Karpas-422 (cell line): ENCODE results near the gene SSR2. TPM values are rescaled to one million over a fixed set of nuclear protein-coding genes. Genes with fewer than 3 reads are reported as not detected.
A peak's percentile ranks its signal among the peaks of the same experiment; 100 is the strongest.

ENCODE experiments used
- DNase-seq: peaks from one replicate; pipeline ENCODE4 v3.0.0-alpha.2; 2015
- H2AFZ ChIP-seq: fragments of 200-600 bp; sonication (generic); 2 replicates; pipeline ENCODE4 v1.6.1; 2014; ENCODE audit warnings: antibody characterized with exemption, low read length, mixed read lengths
- H3K27ac ChIP-seq: fragments of 200-600 bp; sonication (generic); 2 replicates; pipeline ENCODE4 v1.5.1; 2014; ENCODE audit warnings: mild to moderate bottlenecking, low read length, moderate library complexity
- H3K27me3 ChIP-seq: fragments of 200-600 bp; sonication (generic); 2 replicates; pipeline ENCODE4 v1.6.1; 2014; ENCODE audit warnings: low read length, mixed read lengths
- H3K36me3 ChIP-seq: fragments of 200-600 bp; sonication (generic); 2 replicates; pipeline ENCODE4 v1.6.1; 2014; ENCODE audit warnings: low read length, mixed read lengths; ENCODE audit not compliant: insufficient read depth
- H3K4me1 ChIP-seq: fragments of 200-600 bp; sonication (generic); 2 replicates; pipeline ENCODE4 v1.6.1; 2014; ENCODE audit warnings: mild to moderate bottlenecking, low read length, mixed read lengths
- H3K4me2 ChIP-seq: fragments of 200-600 bp; sonication (generic); 2 replicates; pipeline ENCODE4 v1.6.1; 2014; ENCODE audit warnings: low read length, low read depth, mild to moderate bottlenecking; ENCODE audit not compliant: poor library complexity, severe bottlenecking
- H3K4me3 ChIP-seq: fragments of 200-600 bp; sonication (generic); 2 replicates; pipeline ENCODE4 v1.5.1; 2014; ENCODE audit warnings: mild to moderate bottlenecking, antibody characterized with exemption, low read length, mixed read lengths
- H3K79me2 ChIP-seq: fragments of 200-600 bp; sonication (generic); 2 replicates; pipeline ENCODE4 v1.6.1; 2014; ENCODE audit warnings: mild to moderate bottlenecking, low read length, mixed read lengths
- H3K9ac ChIP-seq: fragments of 200-600 bp; sonication (generic); 2 replicates; pipeline ENCODE4 v1.6.0; 2014; ENCODE audit warnings: low read length
- H3K9me2 ChIP-seq: fragments of 200-600 bp; sonication (generic), shearing (Covaris generic); replicated peaks from 2 replicates; pipeline ENCODE4 v1.6.0; 2014; ENCODE audit warnings: mild to moderate bottlenecking, low read length, moderate library complexity; ENCODE audit not compliant: insufficient read depth
- H3K9me3 ChIP-seq: fragments of 300-700, 200-600 bp; sonication (generic); 2 replicates; pipeline ENCODE4 v1.6.1; 2014; ENCODE audit warnings: low read length, mixed read lengths
- H4K20me1 ChIP-seq: fragments of 200-600 bp; sonication (generic); 2 replicates; pipeline ENCODE4 v1.6.1; 2014; ENCODE audit warnings: mild to moderate bottlenecking, antibody characterized with exemption, low read length, low read depth; ENCODE audit not compliant: insufficient read depth
- total RNA-seq: library from RNA; depleted of rRNA; stranded (reverse); fragments of >200 nt; shearing (Covaris generic); gene quantifications from 2 replicates; pipeline ENCODE4 v1.2.3, GENCODE V29; 2014; ENCODE audit warnings: low replicate concordance; rRNA removed

SSR2 gene
- total RNA-seq, 1 experiment from 2014 or later: 205 TPM

GRCh38 chr1:155960081-155960745 lies 60.5 kb downstream of the SSR2 start:
- Histone ChIP-seq H3K79me2 (peaks cover 26% of the 10 kb centered on the region), H3K4me3 (peak overlapping the region; percentile 55), H3K27ac (peak overlapping the region; percentile 96), H3K4me1 (peaks cover 52% of the 10 kb centered on the region), H2AFZ (no peak overlapping the region), H3K9me2 (no peaks in the 10 kb centered on the region), H3K9ac (peak overlapping the region; percentile 65), H3K9me3 (no peaks in the 10 kb centered on the region), H3K4me2 (peak overlapping the region; percentile 70), H3K27me3 (no peaks in the 10 kb centered on the region), H4K20me1 (0 out of 2 replicates have a peak, but pooled peaks cover 5% of the 10 kb centered on the region), H3K36me3 (peaks cover 43% of the 10 kb centered on the region)
- DNase-seq: peak; percentile 82

Other genes with a start within 250 kb of the SSR2 start
- gene GON4L, start 163.7 kb downstream of the SSR2 start, total RNA-seq: 32.9 and 40.3 TPM in 2 replicates
- 40.8 and 51.2 TPM in 2 replicates for gene SYT11, start 161.4 kb downstream of the SSR2 start, total RNA-seq
- gene RIT1, start 109.6 kb downstream of the SSR2 start, total RNA-seq: 12.2 and 12.8 TPM in 2 replicates
- gene KHDC4, start 86.5 kb downstream of the SSR2 start, total RNA-seq: 42.7 and 63.2 TPM in 2 replicates
- not detected in 2 replicates for gene RXFP4, start 79.3 kb downstream of the SSR2 start, total RNA-seq
- gene ARHGEF2, start 42.4 kb downstream of the SSR2 start, total RNA-seq: 85.1 and 207 TPM in 2 replicates
- 29.1 and 37.9 TPM in 2 replicates for gene UBQLN4, start 32.8 kb upstream of the SSR2 start, total RNA-seq
- 106 and 167 TPM in 2 replicates for gene LAMTOR2, start 33.8 kb upstream of the SSR2 start, total RNA-seq
- not detected in 2 replicates for gene RAB25, start 40.2 kb upstream of the SSR2 start, total RNA-seq
- gene MEX3A, start 61.5 kb upstream of the SSR2 start, total RNA-seq: 2.3 and 2.5 TPM in 2 replicates
- gene LMNA, start 93.8 kb upstream of the SSR2 start, total RNA-seq: 27.5 and 41.6 TPM in 2 replicates
- 46.7 and 66.7 TPM in 2 replicates for gene SEMA4A, start 132.6 kb upstream of the SSR2 start, total RNA-seq
- 16.8 and 24.0 TPM in 2 replicates for gene SLC25A44, start 173.2 kb upstream of the SSR2 start, total RNA-seq
- 40.1 and 51.2 TPM in 2 replicates for gene PMF1, start 192.1 kb upstream of the SSR2 start, total RNA-seq
- gene BGLAP, start 221.2 kb upstream of the SSR2 start, total RNA-seq: 0.18 and 0.48 TPM in 2 replicates
- gene PAQR6, start 227.1 kb upstream of the SSR2 start, total RNA-seq: 7.6 and 10.0 TPM in 2 replicates